Stimulated activated CD4-positive, alpha-beta T cell treated with anti-CD3 and anti-CD28 coated beads, TNF-alpha, amount 100 ng/mL, for 1 hour (primary cell): Measurements from ENCODE around the gene TMEM236.

Source experiments
- DNase-seq, 3 donors: peaks; one replicate each; pipeline ENCODE4 v3.0.0-alpha.2; 2020; ENCODE audit warnings: low read depth in 3 of 3, low spot score in 1 of 3

The TMEM236 gene

GRCh38 chr10:17740668-17741067 is 11.3 kb upstream of the TMEM236 start:
- DNase-seq, result no peak

- peak; percentile 29 to 60 (median 35) for DNase-seq
Measured at GRCh38 chr10:17742918-17743317, 9.1 kb upstream of the TMEM236 start.

- DNase-seq, result no peak
Measured at GRCh38 chr10:17743437-17743836, 8.6 kb upstream of the TMEM236 start.

- DNase-seq, result no peak
Measured at GRCh38 chr10:17744341-17744861, 7.6 kb upstream of the TMEM236 start.

GRCh38 chr10:17747883-17748550 is 4.0 kb upstream of the TMEM236 start:
- DNase-seq, result no peak

- DNase-seq, result no peak
Measured at GRCh38 chr10:17749890-17750289, 2.1 kb upstream of the TMEM236 start.

GRCh38 chr10:17756557-17757217 is 4.7 kb downstream of the TMEM236 start:
- no peak for DNase-seq

GRCh38 chr10:17758200-17758599 is 6.2 kb downstream of the TMEM236 start:
- DNase-seq, result no peak

GRCh38 chr10:17758896-17759295 is 6.9 kb downstream of the TMEM236 start:
- no peak for DNase-seq

GRCh38 chr10:17764142-17764541 is 12.1 kb downstream of the TMEM236 start:
- DNase-seq, result no peak

GRCh38 chr10:17765602-17766001 is 13.6 kb downstream of the TMEM236 start:
- no peak for DNase-seq

GRCh38 chr10:17766731-17767130 is 14.7 kb downstream of the TMEM236 start:
- no peak for DNase-seq

GRCh38 chr10:17768496-17768895 is 16.5 kb downstream of the TMEM236 start:
- DNase-seq, result no peak

- no peak for DNase-seq
Measured at GRCh38 chr10:17768957-17769356, 17.0 kb downstream of the TMEM236 start.

- DNase-seq, result no peak
Measured at GRCh38 chr10:17771017-17771416, 19.0 kb downstream of the TMEM236 start.

GRCh38 chr10:17779784-17780183 is 27.8 kb downstream of the TMEM236 start:
- DNase-seq, result no peak

- no peak for DNase-seq
Measured at GRCh38 chr10:17780727-17781126, 28.7 kb downstream of the TMEM236 start.

GRCh38 chr10:17781856-17782255 is 29.9 kb downstream of the TMEM236 start:
- DNase-seq, result no peak

GRCh38 chr10:17782921-17783665 is 31.1 kb downstream of the TMEM236 start:
- no peak for DNase-seq

- DNase-seq, result no peak
Measured at GRCh38 chr10:17783751-17784150, 31.8 kb downstream of the TMEM236 start.

- no peak for DNase-seq
Measured at GRCh38 chr10:17784688-17785087, 32.7 kb downstream of the TMEM236 start.
